LNCaP clone FGC (cell line): Measurements from ENCODE around the gene PPIH.
"Not testable (repeated sequence)": the region's sequence is repeated elsewhere in the genome, so short reads cannot be mapped to it uniquely, and the experiment has no call there.

ENCODE experiments used
- DNase-seq: peaks from one replicate; pipeline ENCODE4 v3.0.0-alpha.2; 2011; ENCODE audit warnings: low read depth
- H3K4me3 ChIP-seq: 2 replicates; pipeline ENCODE4 v1.5.1; 2011; ENCODE audit warnings: mild to moderate bottlenecking, low read depth, low read length, control low read depth
- TF ChIP-seq, protein P1 (sequence below): IDR thresholded peaks from 2 replicates; pipeline ENCODE4 v1.5.1; 2012; ENCODE audit warnings: mild to moderate bottlenecking; ENCODE audit not compliant: control insufficient read depth, insufficient read depth; ENCODE audit errors: extremely low read depth

The PPIH gene

DNA sequence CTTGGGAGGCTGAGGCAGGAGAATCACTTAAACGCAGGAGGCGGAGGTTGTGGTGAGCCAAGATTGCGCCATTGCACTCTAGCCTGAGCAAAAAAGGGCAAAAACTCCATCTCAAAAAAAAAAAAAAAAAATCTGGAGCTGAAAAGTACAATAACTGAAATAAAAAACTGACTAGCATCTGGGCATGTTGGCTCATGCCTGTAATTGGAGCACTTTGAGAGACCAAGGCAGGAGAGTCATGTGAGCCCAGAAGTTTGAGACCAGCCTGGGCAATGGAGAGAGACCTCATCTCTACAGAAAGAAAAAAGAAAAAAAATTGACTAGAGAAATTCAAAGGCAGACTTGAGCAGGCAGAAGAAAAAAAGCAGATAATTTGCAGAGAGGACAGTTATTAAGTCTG is 63.7 kb downstream of the PPIH start:
- TF ChIP-seq, protein P1, sequence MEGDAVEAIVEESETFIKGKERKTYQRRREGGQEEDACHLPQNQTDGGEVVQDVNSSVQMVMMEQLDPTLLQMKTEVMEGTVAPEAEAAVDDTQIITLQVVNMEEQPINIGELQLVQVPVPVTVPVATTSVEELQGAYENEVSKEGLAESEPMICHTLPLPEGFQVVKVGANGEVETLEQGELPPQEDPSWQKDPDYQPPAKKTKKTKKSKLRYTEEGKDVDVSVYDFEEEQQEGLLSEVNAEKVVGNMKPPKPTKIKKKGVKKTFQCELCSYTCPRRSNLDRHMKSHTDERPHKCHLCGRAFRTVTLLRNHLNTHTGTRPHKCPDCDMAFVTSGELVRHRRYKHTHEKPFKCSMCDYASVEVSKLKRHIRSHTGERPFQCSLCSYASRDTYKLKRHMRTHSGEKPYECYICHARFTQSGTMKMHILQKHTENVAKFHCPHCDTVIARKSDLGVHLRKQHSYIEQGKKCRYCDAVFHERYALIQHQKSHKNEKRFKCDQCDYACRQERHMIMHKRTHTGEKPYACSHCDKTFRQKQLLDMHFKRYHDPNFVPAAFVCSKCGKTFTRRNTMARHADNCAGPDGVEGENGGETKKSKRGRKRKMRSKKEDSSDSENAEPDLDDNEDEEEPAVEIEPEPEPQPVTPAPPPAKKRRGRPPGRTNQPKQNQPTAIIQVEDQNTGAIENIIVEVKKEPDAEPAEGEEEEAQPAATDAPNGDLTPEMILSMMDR, result no peak
- no peak for DNase-seq
- no peak overlapping the region for H3K4me3 ChIP-seq

DNA sequence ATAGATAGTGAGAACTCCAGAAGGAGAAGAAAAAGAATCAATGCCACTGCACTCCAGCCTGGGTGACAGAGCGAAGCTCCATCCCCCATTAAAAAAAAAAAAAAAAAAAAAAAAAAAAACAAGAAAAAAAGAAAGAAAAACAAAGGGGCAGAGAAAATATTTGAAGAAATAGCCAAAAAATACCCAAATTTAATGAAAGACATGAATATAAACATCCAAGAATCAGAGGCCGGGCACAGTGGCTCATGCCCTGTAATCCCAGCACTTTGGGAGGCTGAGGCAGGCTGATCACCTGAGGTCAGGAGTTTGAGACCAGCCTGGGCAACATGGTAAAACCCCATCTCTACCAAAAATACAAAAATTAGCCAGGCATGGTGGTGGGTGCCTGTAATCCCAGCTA is 64.2 kb downstream of the PPIH start:
- not testable (repeated sequence) for DNase-seq, H3K4me3 ChIP-seq

DNA sequence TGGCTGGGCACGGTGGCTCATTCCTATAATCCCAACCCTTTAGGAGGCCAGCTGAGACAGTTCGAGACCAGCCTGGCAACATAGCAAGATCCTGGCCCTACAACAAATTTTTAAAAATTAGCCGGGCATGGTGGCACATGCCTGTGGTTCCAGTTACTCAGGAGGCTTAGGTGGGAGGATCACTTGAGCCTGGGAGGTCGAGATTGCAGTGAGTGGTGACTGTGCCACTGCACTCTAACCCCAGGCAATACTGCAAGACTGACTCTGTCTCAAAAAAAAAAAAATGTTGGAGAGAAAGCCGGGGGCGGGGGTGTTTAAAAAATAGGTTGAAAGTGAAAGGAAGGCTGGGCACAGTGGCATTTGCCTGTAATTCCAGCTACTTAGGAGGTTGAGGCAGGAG is 65.3 kb downstream of the PPIH start:
- H3K4me3 ChIP-seq, result no peak overlapping the region
- TF ChIP-seq, protein P1, result no peak
- no peak for DNase-seq

DNA sequence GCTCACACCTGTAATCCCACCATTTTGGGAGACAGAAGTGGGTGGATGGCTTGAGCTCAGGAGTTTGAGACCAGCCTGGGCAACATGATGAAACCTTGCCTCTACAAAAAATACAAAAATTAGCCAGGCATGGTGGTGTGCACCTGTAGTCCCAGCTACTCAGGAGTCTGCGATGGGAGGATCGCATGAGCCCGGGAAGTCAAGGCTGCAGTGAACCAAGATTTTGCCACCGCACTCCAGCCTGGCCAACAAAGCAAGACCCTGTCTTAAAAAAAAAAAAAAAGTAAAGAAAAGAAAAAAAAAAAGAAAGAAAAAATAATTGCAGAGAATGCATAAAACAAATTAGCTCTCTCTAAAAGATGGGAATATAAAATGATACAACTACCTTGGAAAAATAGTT is 67.6 kb downstream of the PPIH start:
- H3K4me3 ChIP-seq, DNase-seq: not testable (repeated sequence)
